ENCODE data around the gene SLC16A5. TPM values are rescaled to one million over a fixed set of nuclear protein-coding genes. Genes with fewer than 3 reads are reported as not detected.
"Not testable (repeated sequence)": the region's sequence is repeated elsewhere in the genome, so short reads cannot be mapped to it uniquely, and the experiment has no call there.

SLC16A5 gene
- total RNA-seq, 1 donor from 2014 or later: 7.2 TPM

- intact Hi-C loops (cut with micrococcal nuclease): not testable (repeated sequence)
These were observed 40.2 kb downstream of the SLC16A5 start for GRCh38 chr17:75127936-75128335.

GRCh38 chr17:75128694-75129505 is 41.1 kb downstream of the SLC16A5 start:
- ATAC-seq: no peak
- intact Hi-C loops (cut with micrococcal nuclease): no loop called here

More at GRCh38 chr17:75127936-75128335, 40.2 kb downstream of the SLC16A5 start:
- DNase-seq, ATAC-seq: not testable (repeated sequence)

GRCh38 chr17:75129576-75129975 is 41.8 kb downstream of the SLC16A5 start:
- DNase-seq (no peak), ATAC-seq (no peak)
- intact Hi-C loops (cut with micrococcal nuclease): no loop called here

More at GRCh38 chr17:75128694-75129505, 41.1 kb downstream of the SLC16A5 start:
- DNase-seq: no peak

GRCh38 chr17:75130059-75130631 is 42.4 kb downstream of the SLC16A5 start:
- intact Hi-C loops (cut with micrococcal nuclease): no loop called here
- no peak for ATAC-seq
- peak; percentile 35 for DNase-seq

GRCh38 chr17:75130632-75131277 is 43.0 kb downstream of the SLC16A5 start:
- peak; percentile 60 for ATAC-seq
- no peak for DNase-seq
- intact Hi-C loops (cut with micrococcal nuclease): no loop called here

GRCh38 chr17:75131278-75132017 is 43.7 kb downstream of the SLC16A5 start, which contains the start of gene NT5C:
Gene NT5C (minus strand): TSS chr17:75131742. CDS start chr17:75131707, 35 bp downstream.
- ATAC-seq (peak; percentile 94), DNase-seq (peak; percentile 91)
- intact Hi-C loops (cut with micrococcal nuclease): no loop called here

- intact Hi-C loops (cut with micrococcal nuclease); DNase-seq; ATAC-seq: not testable (repeated sequence)
These were observed 44.6 kb downstream of the SLC16A5 start for GRCh38 chr17:75132018-75133000.

GRCh38 chr17:75133001-75133400 is 45.2 kb downstream of the SLC16A5 start:
- no peak for ATAC-seq
- DNase-seq: no peak
- intact Hi-C loops (cut with micrococcal nuclease): no loop called here

- ATAC-seq; intact Hi-C loops (cut with micrococcal nuclease); DNase-seq: not testable (repeated sequence)
These were observed 46.0 kb downstream of the SLC16A5 start for GRCh38 chr17:75133607-75134347.

GRCh38 chr17:75135452-75135851 is 47.7 kb downstream of the SLC16A5 start:
- DNase-seq (no peak), ATAC-seq (no peak)
- intact Hi-C loops (cut with micrococcal nuclease): no loop called here

GRCh38 chr17:75135946-75136345 is 48.2 kb downstream of the SLC16A5 start:
- intact Hi-C loops (cut with micrococcal nuclease): no loop called here
- DNase-seq (no peak), ATAC-seq (no peak)

- ATAC-seq; DNase-seq; intact Hi-C loops (cut with micrococcal nuclease): not testable (repeated sequence)
These were observed 50.0 kb downstream of the SLC16A5 start for GRCh38 chr17:75137762-75138161.

GRCh38 chr17:75138519-75138918 is 50.8 kb downstream of the SLC16A5 start:
- intact Hi-C loops (cut with micrococcal nuclease): no loop called here
- DNase-seq (no peak), ATAC-seq (no peak)

- intact Hi-C loops (cut with micrococcal nuclease): no loop called here
- DNase-seq (no peak), ATAC-seq (no peak)
These were observed 54.6 kb downstream of the SLC16A5 start for GRCh38 chr17:75142236-75142971.

GRCh38 chr17:75144816-75145512 is 57.2 kb downstream of the SLC16A5 start:
- intact Hi-C loops (cut with micrococcal nuclease): no loop called here
- no peak for DNase-seq
- ATAC-seq: no peak

- no peak for ATAC-seq
- intact Hi-C loops (cut with micrococcal nuclease): no loop called here
- no peak for DNase-seq
These were observed 58.8 kb downstream of the SLC16A5 start for GRCh38 chr17:75146592-75146991.

Data from left ventricle myocardium superior (tissue), 1 donor.